K562 (cell line): Measurements from ENCODE around the gene MARK3. TPM values are rescaled to one million over a fixed set of nuclear protein-coding genes. Genes with fewer than 3 reads are reported as not detected.
A peak's percentile ranks its signal among the peaks of the same experiment; 100 is the strongest.

Experiments
- ATF1 ChIP-seq, 2 experiments: fragments of 450-650 bp in 1 of 2; IDR thresholded peaks; 2 replicates each; pipeline ENCODE4 v1.6.1; 2016; ENCODE audit warnings: missing compliant biosample characterization in 1 of 2, missing genetic modification characterization in 1 of 2
- CAMTA2 ChIP-seq: fragments of 250-450 bp; sonication (Bioruptor Pico); conservative IDR thresholded peaks from 2 replicates; pipeline ENCODE4 v1.5.1; 2022
- CHD4 ChIP-seq: fragments of 200-600 bp; sonication (generic); IDR thresholded peaks from 3 replicates; pipeline ENCODE4 v1.6.1; 2012; ENCODE audit warnings: low read depth, mild to moderate bottlenecking, mixed read lengths, low read length, inconsistent platforms; ENCODE audit not compliant: insufficient read depth, insufficient replicate concordance, poor library complexity, severe bottlenecking
- CTCFL ChIP-seq: IDR thresholded peaks from 2 replicates; pipeline ENCODE4 v1.6.1; 2011; ENCODE audit warnings: borderline replicate concordance, low read depth, mild to moderate bottlenecking, moderate library complexity, low read length; ENCODE audit not compliant: insufficient read depth, poor library complexity, severe bottlenecking
- ELF1 ChIP-seq: fragments of 200-800 bp; sonication (Bioruptor generic); IDR thresholded peaks from 2 replicates; pipeline ENCODE4 v1.6.1; 2016; ENCODE audit warnings: missing genetic modification characterization, missing compliant biosample characterization
- ETV6 ChIP-seq, 3 experiments: fragments of 150-350 bp in 1 of 3; sonication (generic) in 1 of 3; formaldehyde crosslinking in 1 of 3; IDR thresholded peaks; 2 replicates each; pipeline versions ENCODE4 v1.6.1 to v1.8.0; 2014 to 2022; ENCODE audit warnings: borderline replicate concordance in 2 of 3, low read depth in 2 of 3, antibody characterized with exemption in 1 of 3, low read length in 1 of 3, mild to moderate bottlenecking in 1 of 3, missing genetic modification reagents in 1 of 3
- EZH2 ChIP-seq: IDR thresholded peaks from 2 replicates; pipeline ENCODE4 v1.6.1; 2012; ENCODE audit warnings: low read depth, mild to moderate bottlenecking, inconsistent platforms, low read length, borderline replicate concordance
- GABPB2 ChIP-seq: fragments of 250-450 bp; sonication (Bioruptor Pico); conservative IDR thresholded peaks from 2 replicates; pipeline ENCODE4 v1.5.1; 2021; ENCODE audit warnings: mild to moderate bottlenecking
- MBD2 ChIP-seq: sonication (generic); IDR thresholded peaks from 2 replicates; pipeline ENCODE4 v1.6.1; 2016; ENCODE audit warnings: low read depth, borderline replicate concordance
- MEF2A ChIP-seq: IDR thresholded peaks from 2 replicates; pipeline ENCODE4 v1.6.1; 2011; ENCODE audit warnings: low read depth, mild to moderate bottlenecking, low read length, moderate library complexity; ENCODE audit not compliant: control insufficient read depth
- NEUROD1 ChIP-seq: fragments of 150-350 bp; IDR thresholded peaks from 2 replicates; pipeline ENCODE4 v1.6.1; 2014; ENCODE audit warnings: borderline replicate concordance, low read length, low read depth; ENCODE audit not compliant: partially characterized antibody
- NR3C1 ChIP-seq: sonication (generic); formaldehyde crosslinking; IDR thresholded peaks from 2 replicates; pipeline ENCODE4 v1.8.1; 2022; ENCODE audit warnings: missing genetic modification reagents
- PCBP2 ChIP-seq: fragments of 200-400 bp; formaldehyde crosslinking; IDR thresholded peaks from 2 replicates; pipeline ENCODE4 v1.6.1; 2018; ENCODE audit warnings: low read length, low read depth, mild to moderate bottlenecking, moderate library complexity; ENCODE audit not compliant: poor library complexity, severe bottlenecking
- RAD51 ChIP-seq: fragments of 450-650 bp; IDR thresholded peaks from 2 replicates; pipeline ENCODE4 v1.7.1; 2016; ENCODE audit warnings: low read depth, mild to moderate bottlenecking, borderline replicate concordance
- SMARCE1 ChIP-seq: fragments of 450-650 bp; IDR thresholded peaks from 2 replicates; pipeline ENCODE4 v1.7.1; 2016; ENCODE audit warnings: mild to moderate bottlenecking
- YY1 ChIP-seq, 3 experiments: IDR thresholded peaks; 2 replicates each; pipeline ENCODE4 v1.6.1; 2011; ENCODE audit warnings: low read length in 2 of 3, mild to moderate bottlenecking in 2 of 3, moderate library complexity in 2 of 3, borderline replicate concordance in 1 of 3, control low read depth in 1 of 3, low read depth in 1 of 3; ENCODE audit not compliant: insufficient read depth in 3 of 3, insufficient replicate concordance in 2 of 3, control insufficient read depth in 1 of 3, insufficient read length in 1 of 3; ENCODE audit errors: extremely low read depth in 1 of 3
- ZBTB7A ChIP-seq: IDR thresholded peaks from 2 replicates; pipeline ENCODE4 v1.6.1; 2011; ENCODE audit warnings: low read depth, mild to moderate bottlenecking, low read length, moderate library complexity, borderline replicate concordance; ENCODE audit not compliant: control insufficient read depth
- ZNF668 ChIP-seq: fragments of 250-450 bp; sonication (Bioruptor Pico); IDR thresholded peaks from 2 replicates; pipeline ENCODE4 v1.8.0; 2022; ENCODE audit warnings: mild to moderate bottlenecking, inconsistent platforms
- ZNF76 ChIP-seq: fragments of 250-450 bp; sonication (Bioruptor Pico); IDR thresholded peaks from 2 replicates; pipeline ENCODE4 v1.4.0; 2020; ENCODE audit warnings: mild to moderate bottlenecking, moderate library complexity, borderline replicate concordance
- ZNF764 ChIP-seq: fragments of 250-450 bp; sonication (Bioruptor Pico); IDR thresholded peaks from 2 replicates; pipeline ENCODE4 v1.4.0; 2020; ENCODE audit warnings: low read depth, mild to moderate bottlenecking, moderate library complexity
- polyA plus RNA-seq, 8 experiments: library from polyadenylated mRNA; depleted of rRNA in 4 of 8; stranded (reverse) in 5 of 8; unstranded in 3 of 8; fragments of >200 nt; fragmentation: Nextera tagmentation in 2 of 8; fragmentation: Illumina TruSeq in 1 of 8; extraction: Ambion mirVana in 2 of 8; extraction: Trizol in 1 of 8; gene quantifications; 2 replicates each; pipeline versions ENCODE4 v1.2.1 to v1.2.3, GENCODE V29; 2011 to 2014; ENCODE audit warnings: inconsistent platforms in 1 of 8, missing spikeins in 1 of 8
- total RNA-seq, 7 experiments: library from RNA; depleted of rRNA in 6 of 7; stranded (reverse); fragments of >200 nt in 6 of 7; fragmentation: Illumina TruSeq in 2 of 7; extraction: Trizol in 2 of 7; gene quantifications; 2 replicates each; pipeline versions ENCODE4 v1.2.1 to v1.2.3, GENCODE V29; 2011 to 2021; ENCODE audit warnings: low replicate concordance in 1 of 7
- TF ChIP-seq, protein P1 (sequence below): fragments of 250-450 bp; sonication (Bioruptor Pico); IDR thresholded peaks from 2 replicates; pipeline ENCODE4 v1.5.0; 2021; ENCODE audit warnings: mild to moderate bottlenecking, moderate library complexity
- TF ChIP-seq, protein P2 (sequence below): fragments of 250-450 bp; sonication (Bioruptor Pico); IDR thresholded peaks from 2 replicates; pipeline ENCODE4 v1.9.0; 2021; ENCODE audit warnings: mild to moderate bottlenecking

The MARK3 gene
- total and polyA plus RNA-seq, 9 of the 15 experiments (the other 6 are each of a cell fraction or from before 2014, with no cell fraction given) = 10.1 to 68.7 (median 56.3) TPM

- TF ChIP-seq CTCFL = no peak
- TF ChIP-seq PCBP2 = no peak
- no peak for TF ChIP-seq MEF2A
- TF ChIP-seq ELF1 = no peak
- no peak for TF ChIP-seq NR3C1
- TF ChIP-seq NEUROD1 = no peak
- no peak for TF ChIP-seq ZNF764 (CRISPR knock-in tag)
- no peak for TF ChIP-seq ETV6 (IDR thresholded peaks at IDR 0.05; ENCODE audit: borderline replicate concordance in 1 of 2, low read depth in 2 of 2, low read length in 1 of 2)
- TF ChIP-seq ETV6 (CRISPR knock-in tag; IDR thresholded peaks at IDR 0.05; ENCODE audit: borderline replicate concordance) = no peak
- no peak for TF ChIP-seq CHD4
- no peak; the same call in 1 of the 2 replicates for TF ChIP-seq ZBTB7A
- TF ChIP-seq ATF1 (CRISPR knock-in tag; IDR thresholded peaks at IDR 0.05) = no peak
- no peak for TF ChIP-seq ATF1 (tag; IDR thresholded peaks at IDR 0.05)
- no peak for TF ChIP-seq GABPB2 (CRISPR knock-in tag)
- TF ChIP-seq, protein P1, sequence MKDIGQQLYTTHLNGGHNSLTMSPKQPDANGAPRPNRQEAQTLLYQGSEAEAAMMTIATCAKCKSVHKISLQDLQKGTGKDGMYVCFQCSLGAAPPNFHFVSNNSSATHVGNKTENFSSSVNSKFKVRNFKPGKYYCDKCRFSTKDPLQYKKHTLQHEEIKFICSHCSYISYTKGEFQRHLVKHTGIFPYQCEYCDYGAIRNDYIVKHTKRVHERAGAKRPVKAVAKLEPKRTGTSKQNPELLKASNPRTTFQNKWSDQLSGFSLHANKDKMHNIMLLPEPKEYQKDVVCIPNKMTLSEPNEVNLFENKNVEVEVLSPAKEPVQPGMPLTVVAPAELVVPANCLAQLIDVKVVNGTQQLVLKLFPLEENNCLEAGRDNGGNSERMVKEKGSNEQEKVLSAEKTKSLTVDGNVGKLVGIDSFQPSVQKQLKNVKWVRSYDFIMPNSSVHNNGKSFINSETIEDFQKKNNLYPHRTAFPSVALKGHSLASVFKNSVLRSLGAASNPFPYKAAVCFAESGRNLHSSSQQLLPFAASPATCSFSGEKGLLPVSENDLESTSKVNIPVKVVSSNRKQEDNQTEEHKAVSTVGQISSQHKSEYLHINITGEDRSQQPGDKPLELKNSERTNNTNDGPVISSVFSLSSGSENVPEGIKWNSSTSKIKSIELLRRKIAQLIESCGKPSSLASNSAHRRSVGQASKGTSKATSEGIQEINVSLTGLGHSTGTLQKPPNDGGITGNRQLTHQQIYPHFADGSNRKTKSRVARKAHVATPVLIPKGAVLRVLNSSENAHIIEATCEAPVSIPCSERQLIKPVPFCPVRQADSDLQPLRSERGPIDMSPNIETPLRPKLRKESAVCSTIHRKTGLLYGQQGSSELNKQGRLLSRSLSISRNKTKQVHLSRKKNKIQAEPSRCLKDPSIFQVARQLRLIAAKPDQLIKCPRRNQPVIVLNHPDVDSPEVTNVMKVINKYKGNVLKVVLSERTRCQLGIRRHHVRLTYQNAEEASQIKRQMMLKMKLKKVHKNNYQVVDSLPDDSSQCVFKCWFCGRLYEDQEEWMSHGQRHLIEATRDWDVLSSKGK (CRISPR knock-in tag) = no peak
- TF ChIP-seq, protein P2, sequence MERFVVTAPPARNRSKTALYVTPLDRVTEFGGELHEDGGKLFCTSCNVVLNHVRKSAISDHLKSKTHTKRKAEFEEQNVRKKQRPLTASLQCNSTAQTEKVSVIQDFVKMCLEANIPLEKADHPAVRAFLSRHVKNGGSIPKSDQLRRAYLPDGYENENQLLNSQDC (CRISPR knock-in tag) = no peak
- no peak for TF ChIP-seq CAMTA2 (CRISPR knock-in tag)
- no peak for TF ChIP-seq MBD2
- peak; percentile 61 for TF ChIP-seq SMARCE1
- TF ChIP-seq ZNF668 (CRISPR knock-in tag) = no peak
- TF ChIP-seq ZNF76 = no peak
- no peak for TF ChIP-seq YY1 (IDR thresholded peaks at IDR 0.05; ENCODE audit: borderline replicate concordance in 1 of 3, control insufficient read depth in 1 of 3, extremely low read depth in 1 of 3, insufficient read depth in 3 of 3, insufficient read length in 1 of 3, insufficient replicate concordance in 2 of 3, low read depth in 1 of 3, low read length in 2 of 3)
- no peak for TF ChIP-seq EZH2
- TF ChIP-seq RAD51 = no peak
Measured at GRCh38 chr14:103418481-103418818, 33.2 kb downstream of the MARK3 start (continued).
